Upper lobe of right lung (tissue), 1 donor: ENCODE data around the gene RNF150. TPM values are rescaled to one million over a fixed set of nuclear protein-coding genes. Genes with fewer than 3 reads are reported as not detected.

ENCODE experiments used
- ATAC-seq: fragments of 200-7000 bp; cut with Tn5 transposase; one replicate; pipeline ENCODE4 v1.9.1; 2020; ENCODE audit warnings: mild to moderate bottlenecking, moderate library complexity
- DNase-seq: peaks from one replicate; pipeline ENCODE4 v3.0.0-alpha.2; 2020
- H3K27ac ChIP-seq: fragments of 200-600 bp; one replicate; pipeline ENCODE4 v1.8.0; 2022
- H3K27me3 ChIP-seq: fragments of 200-600 bp; one replicate; pipeline ENCODE4 v1.8.0; 2022; ENCODE audit warnings: mild to moderate bottlenecking
- H3K36me3 ChIP-seq: fragments of 200-600 bp; one replicate; pipeline ENCODE4 v1.8.0; 2022
- H3K4me1 ChIP-seq: fragments of 200-600 bp; one replicate; pipeline ENCODE4 v1.8.0; 2022
- H3K4me3 ChIP-seq: fragments of 200-600 bp; one replicate; pipeline ENCODE4 v1.8.0; 2022; ENCODE audit warnings: mild to moderate bottlenecking
- H3K9me3 ChIP-seq: fragments of 200-600 bp; one replicate; pipeline ENCODE4 v1.8.0; 2022
- intact Hi-C: fragments of 100-400 bp; cut with DNase I; formaldehyde crosslinking; loops from one replicate; pipeline ENCODE4 v1.11.0; 2022
- total RNA-seq: library from RNA; stranded (reverse); fragmentation: NEBNext Ultra II Directional; extraction: Animal tissue kit (Norgen Biotek cat#: 25700); gene quantifications from one replicate; pipeline ENCODE4 v1.2.1, GENCODE V29; 2021
- TF ChIP-seq, protein P1 (sequence below): fragments of 200-600 bp; IDR thresholded peaks from one replicate; pipeline ENCODE4 v1.8.0; 2022; ENCODE audit warnings: antibody characterized with exemption
- donor health status: DM: no; HTN: yes; CAD: no; lungs with severe emphysema.

RNF150 gene
- total RNA-seq, 1 donor from 2014 or later: 2.4 TPM

DNA sequence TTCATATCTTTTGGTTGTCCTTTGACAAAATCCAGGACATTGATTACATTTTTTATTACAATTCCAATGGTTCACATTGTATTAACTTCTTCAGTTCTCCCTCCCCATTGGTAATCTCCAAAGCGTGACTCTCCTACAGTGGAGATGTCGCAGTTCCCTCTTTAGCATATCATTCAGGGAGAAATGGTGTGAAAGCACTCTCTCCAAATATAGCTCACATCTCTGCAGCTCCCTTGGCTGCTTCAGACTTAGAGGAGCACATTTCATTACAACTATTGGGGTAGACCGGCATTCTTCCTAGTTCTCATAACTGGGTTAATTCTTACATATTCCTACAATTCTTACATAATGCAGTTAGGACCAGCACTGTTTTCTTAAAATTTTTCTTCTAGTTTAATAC, 25.3 kb downstream of the RNF150 start:
- DNase-seq (no peak), ATAC-seq (no peak)
- Histone ChIP-seq H3K4me1 (no peaks in the 10 kb centered on the region), H3K27me3 (no peaks in the 10 kb centered on the region), H3K36me3 (no peaks in the 10 kb centered on the region), H3K9me3 (no peaks in the 10 kb centered on the region), H3K27ac (no peak overlapping the region), H3K4me3 (no peak overlapping the region)
- TF ChIP-seq, protein P1, sequence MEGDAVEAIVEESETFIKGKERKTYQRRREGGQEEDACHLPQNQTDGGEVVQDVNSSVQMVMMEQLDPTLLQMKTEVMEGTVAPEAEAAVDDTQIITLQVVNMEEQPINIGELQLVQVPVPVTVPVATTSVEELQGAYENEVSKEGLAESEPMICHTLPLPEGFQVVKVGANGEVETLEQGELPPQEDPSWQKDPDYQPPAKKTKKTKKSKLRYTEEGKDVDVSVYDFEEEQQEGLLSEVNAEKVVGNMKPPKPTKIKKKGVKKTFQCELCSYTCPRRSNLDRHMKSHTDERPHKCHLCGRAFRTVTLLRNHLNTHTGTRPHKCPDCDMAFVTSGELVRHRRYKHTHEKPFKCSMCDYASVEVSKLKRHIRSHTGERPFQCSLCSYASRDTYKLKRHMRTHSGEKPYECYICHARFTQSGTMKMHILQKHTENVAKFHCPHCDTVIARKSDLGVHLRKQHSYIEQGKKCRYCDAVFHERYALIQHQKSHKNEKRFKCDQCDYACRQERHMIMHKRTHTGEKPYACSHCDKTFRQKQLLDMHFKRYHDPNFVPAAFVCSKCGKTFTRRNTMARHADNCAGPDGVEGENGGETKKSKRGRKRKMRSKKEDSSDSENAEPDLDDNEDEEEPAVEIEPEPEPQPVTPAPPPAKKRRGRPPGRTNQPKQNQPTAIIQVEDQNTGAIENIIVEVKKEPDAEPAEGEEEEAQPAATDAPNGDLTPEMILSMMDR: no peak
- intact Hi-C loops: no loop called here

DNA sequence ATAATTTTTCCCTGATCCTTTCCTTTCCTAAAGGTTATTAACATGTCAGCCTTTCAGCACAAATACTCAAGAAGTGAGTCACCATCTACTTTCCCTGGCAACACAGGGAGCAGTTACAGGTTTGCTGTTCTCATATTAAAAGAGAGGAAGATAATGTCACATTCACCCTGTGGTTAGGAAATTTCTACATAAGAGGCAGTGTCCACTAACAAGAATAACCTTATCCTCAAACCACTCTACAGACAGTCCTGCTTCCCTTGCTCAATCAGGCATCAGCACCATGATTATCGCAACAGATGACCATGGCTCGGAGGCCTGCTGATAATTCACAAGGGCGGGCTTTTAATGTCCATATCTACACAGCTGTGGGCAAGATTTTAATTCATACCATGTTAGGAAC, 30.9 kb downstream of the RNF150 start:
- intact Hi-C loops: no loop called here
- Histone ChIP-seq H3K4me3 (no peak overlapping the region), H3K36me3 (no peaks in the 10 kb centered on the region), H3K27me3 (no peaks in the 10 kb centered on the region), H3K4me1 (no peaks in the 10 kb centered on the region), H3K27ac (no peak overlapping the region), H3K9me3 (no peaks in the 10 kb centered on the region)
- TF ChIP-seq, protein P1: no peak
- no peak for DNase-seq
- ATAC-seq: no peak

DNA sequence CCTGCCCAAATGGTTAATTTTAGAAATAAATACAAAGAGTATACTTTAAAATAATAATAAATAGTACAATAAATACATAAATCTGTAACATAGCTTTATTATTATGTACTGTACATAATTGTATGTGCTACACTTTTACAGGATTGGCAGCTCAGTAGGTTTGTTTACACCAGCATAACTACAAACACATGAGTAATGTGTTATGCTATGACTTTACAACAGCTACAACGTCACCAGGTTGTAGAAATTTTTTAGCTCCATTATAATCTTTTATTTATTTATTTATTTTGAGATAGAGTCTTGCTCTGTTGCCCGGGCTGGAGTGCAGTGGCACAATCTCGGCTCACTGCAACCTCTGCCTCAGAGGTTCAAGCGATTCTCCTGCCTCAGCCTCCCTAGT, 31.8 kb downstream of the RNF150 start:
- DNase-seq (no peak), ATAC-seq (no peak)
- Histone ChIP-seq H3K4me1 (no peaks in the 10 kb centered on the region), H3K9me3 (no peaks in the 10 kb centered on the region), H3K4me3 (no peak overlapping the region), H3K27me3 (no peaks in the 10 kb centered on the region), H3K36me3 (no peaks in the 10 kb centered on the region), H3K27ac (no peak overlapping the region)
- intact Hi-C loops: no loop called here
- TF ChIP-seq, protein P1: no peak

DNA sequence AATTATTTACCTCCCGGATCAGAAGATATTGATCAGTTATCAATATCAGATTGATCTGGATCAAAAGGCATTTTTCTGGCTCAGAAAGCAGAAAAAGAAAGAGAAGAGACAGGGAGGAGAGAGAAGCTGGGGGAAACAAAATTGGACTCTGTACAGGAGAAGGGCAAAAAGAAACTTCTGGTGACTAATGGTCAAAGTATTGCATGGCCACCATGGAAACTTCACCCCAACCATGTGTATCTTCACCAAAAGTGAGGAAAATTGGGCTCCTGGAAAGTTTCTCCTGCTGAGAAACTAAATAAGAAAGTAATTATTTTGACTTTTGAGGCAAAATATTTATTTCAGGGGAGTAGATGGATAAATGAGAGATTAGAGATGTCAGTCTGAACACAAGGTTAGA, 33.9 kb downstream of the RNF150 start:
- no peaks in the 10 kb centered on the region for H3K9me3 ChIP-seq
- no peaks in the 10 kb centered on the region for H3K27me3 ChIP-seq
- no peak overlapping the region for H3K27ac ChIP-seq
- TF ChIP-seq, protein P1: no peak
- no peaks in the 10 kb centered on the region for H3K36me3 ChIP-seq
- H3K4me1 ChIP-seq: no peaks in the 10 kb centered on the region
- DNase-seq (no peak), ATAC-seq (no peak)
- no peak overlapping the region for H3K4me3 ChIP-seq
- intact Hi-C loops: no loop called here

DNA sequence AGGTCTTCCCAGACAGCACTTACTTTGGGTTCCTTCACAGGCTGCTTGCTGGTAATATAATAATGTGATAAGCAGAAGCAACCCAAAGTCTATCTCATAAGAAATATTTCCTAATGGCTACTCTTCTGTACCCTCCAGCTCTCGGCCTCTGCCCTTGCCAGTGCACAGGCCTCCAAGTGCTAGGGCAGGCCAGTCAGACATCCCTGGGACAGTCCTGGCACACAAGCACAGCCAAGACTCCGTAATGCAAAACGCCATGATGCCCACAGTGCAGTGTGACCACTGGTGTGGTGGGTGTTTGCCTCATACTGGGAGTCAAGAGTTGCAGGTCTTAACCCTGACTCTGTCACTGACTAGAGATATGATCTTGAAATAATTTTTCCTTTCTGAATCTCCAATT, 35.1 kb downstream of the RNF150 start:
- intact Hi-C loops: no loop called here
- H3K9me3 ChIP-seq: no peaks in the 10 kb centered on the region
- H3K4me1 ChIP-seq: no peaks in the 10 kb centered on the region
- TF ChIP-seq, protein P1: no peak
- H3K27me3 ChIP-seq: no peaks in the 10 kb centered on the region
- no peaks in the 10 kb centered on the region for H3K36me3 ChIP-seq
- no peak overlapping the region for H3K4me3 ChIP-seq
- DNase-seq: no peak
- peak; percentile 21 for ATAC-seq
- no peak overlapping the region for H3K27ac ChIP-seq

DNA sequence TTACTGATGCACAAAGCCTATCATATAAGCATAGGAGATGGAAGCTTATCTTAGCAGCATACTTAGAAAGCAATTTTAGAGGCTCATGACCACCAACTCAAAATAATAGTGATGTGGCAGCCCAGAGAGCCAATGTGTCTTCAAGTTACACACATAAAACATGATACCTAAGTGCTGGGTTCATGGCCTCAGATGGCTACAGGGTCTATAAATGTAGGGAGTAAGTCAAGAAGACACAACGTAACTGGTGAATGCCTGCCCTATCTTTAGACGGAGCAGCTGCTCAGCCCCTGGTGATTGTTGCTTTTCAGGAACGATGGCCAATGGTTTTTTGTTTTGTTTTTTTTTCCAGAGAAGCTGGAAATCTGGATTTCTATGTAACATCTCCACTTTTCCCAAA, 42.8 kb downstream of the RNF150 start:
- Histone ChIP-seq H3K9me3 (no peaks in the 10 kb centered on the region), H3K4me1 (no peaks in the 10 kb centered on the region), H3K36me3 (no peaks in the 10 kb centered on the region), H3K27ac (no peak overlapping the region), H3K4me3 (no peak overlapping the region), H3K27me3 (no peaks in the 10 kb centered on the region)
- TF ChIP-seq, protein P1: no peak
- intact Hi-C loops: no loop called here
- ATAC-seq (no peak), DNase-seq (no peak)
